RKO (cell line): ENCODE results near the gene TSACC.
"Not testable (repeated sequence)": the region's sequence is repeated elsewhere in the genome, so short reads cannot be mapped to it uniquely, and the experiment has no call there.

Experiments
- DNase-seq: peaks from one replicate; pipeline ENCODE4 v3.0.0-alpha.2; 2016; ENCODE audit warnings: low spot score

TSACC gene

GRCh38 chr1:156338180-156338976, at the start of gene TSACC, which contains the start of gene CCT3:
Gene TSACC (plus strand): TSS chr1:156338526. CDS start chr1:156339758, 1,232 bp downstream.
Gene CCT3 (minus strand): TSS chr1:156338292. CDS start chr1:156338184, 108 bp downstream.
- peak; percentile 99 for DNase-seq

GRCh38 chr1:156289857-156290256, 48.5 kb upstream of the TSACC start:
- DNase-seq: no peak

- DNase-seq: no peak
These were observed 46.9 kb upstream of the TSACC start for GRCh38 chr1:156291226-156292061.

- no peak for DNase-seq
These were observed 45.3 kb upstream of the TSACC start for GRCh38 chr1:156293098-156293434.

GRCh38 chr1:156293895-156294294, 44.4 kb upstream of the TSACC start:
- no peak for DNase-seq

GRCh38 chr1:156295391-156295947, 42.9 kb upstream of the TSACC start, which contains the start of gene GLMP:
Gene GLMP (minus strand): TSS chr1:156295679. CDS start chr1:156295645, 34 bp downstream.
- peak; percentile 82 for DNase-seq

GRCh38 chr1:156298852-156299357, 39.4 kb upstream of the TSACC start, which contains the start of gene VHLL:
Gene VHLL (minus strand): TSS chr1:156299307. CDS start chr1:156299189, 118 bp downstream.
- no peak for DNase-seq

GRCh38 chr1:156303241-156303640, 35.1 kb upstream of the TSACC start:
- DNase-seq: no peak

GRCh38 chr1:156305215-156305614, 33.1 kb upstream of the TSACC start:
- DNase-seq: no peak

GRCh38 chr1:156308078-156308477, 30.2 kb upstream of the TSACC start:
- DNase-seq: peak; percentile 30

GRCh38 chr1:156310962-156311361, 27.4 kb upstream of the TSACC start:
- DNase-seq: no peak

- DNase-seq: no peak
These were observed 21.4 kb upstream of the TSACC start for GRCh38 chr1:156316909-156317308.

GRCh38 chr1:156319664-156320063, 18.7 kb upstream of the TSACC start:
- DNase-seq: peak; percentile 45

GRCh38 chr1:156320560-156320959, 17.8 kb upstream of the TSACC start:
- no peak for DNase-seq

- peak; percentile 77 for DNase-seq
These were observed 15.1 kb upstream of the TSACC start for GRCh38 chr1:156323179-156323578.

- peak; percentile 78 for DNase-seq
These were observed 2.1 kb upstream of the TSACC start for GRCh38 chr1:156336242-156336641.

- DNase-seq: peak; percentile 32
These were observed 1.1 kb upstream of the TSACC start for GRCh38 chr1:156337052-156337887.

GRCh38 chr1:156337888-156338179, 492 bp upstream of the TSACC start:
- no peak for DNase-seq

GRCh38 chr1:156342166-156342955, 4.0 kb downstream of the TSACC start:
- peak; percentile 30 for DNase-seq

GRCh38 chr1:156344409-156344808, 6.1 kb downstream of the TSACC start:
- no peak for DNase-seq

- DNase-seq: not testable (repeated sequence)
These were observed 7.7 kb downstream of the TSACC start for GRCh38 chr1:156346035-156346434.
